ENCODE data around the gene ZNHIT3. TPM values are rescaled to one million over a fixed set of nuclear protein-coding genes. Genes with fewer than 3 reads are reported as not detected.

The ZNHIT3 gene
- total and polyA plus RNA-seq, 8 donors: 13.6 to 31.8 (median 16.8) TPM

GRCh38 chr17:36498155-36498554, 11.7 kb downstream of the ZNHIT3 start:
- Histone ChIP-seq H3K27me3 (no peaks in the 10 kb centered on the region), H3K4me1 (peaks cover 0 to 4% (median 0%) of the 10 kb centered on the region in 3 donors), H3K36me3 (peaks cover 0 to 49% (median 17%) of the 10 kb centered on the region in 3 donors), H3K4me3 (no peak overlapping the region), H3K27ac (no peak overlapping the region), H3K9me3 (no peaks in the 10 kb centered on the region)
- FAIRE-seq (no peak), DNase-seq (peak in 1 of 6 donors; percentile 39), ATAC-seq (no peak)
- intact Hi-C loops (cut with DNase I): no loop called here
- WGBS, 2 donors: 85 to 92% methylated on average over 9 of the region's 9 CpGs
- no peak for TF ChIP-seq CTCF (IDR thresholded peaks at IDR 0.05)

- FAIRE-seq (no peak), DNase-seq (peak in 1 of 6 donors; percentile 23), ATAC-seq (no peak)
- Histone ChIP-seq H3K27ac (no peak overlapping the region), H3K4me3 (no peak overlapping the region), H3K4me1 (peaks cover 0 to 4% (median 0%) of the 10 kb centered on the region in 3 donors), H3K27me3 (no peaks in the 10 kb centered on the region), H3K9me3 (no peaks in the 10 kb centered on the region), H3K36me3 (peaks cover 0 to 43% (median 15%) of the 10 kb centered on the region in 3 donors)
- WGBS, 2 donors: 69 to 77% methylated on average over 7 of the region's 7 CpGs
- no peak for TF ChIP-seq CTCF (IDR thresholded peaks at IDR 0.05)
- intact Hi-C loops (cut with DNase I): no loop called here
Measured at GRCh38 chr17:36498560-36499300, 12.2 kb downstream of the ZNHIT3 start.

GRCh38 chr17:36500745-36501225, 14.3 kb downstream of the ZNHIT3 start:
- peaks cover 0 to 38% (median 11%) of the 10 kb centered on the region in 3 donors for H3K36me3 ChIP-seq
- FAIRE-seq: no peak

GRCh38 chr17:36501351-36501750, 14.9 kb downstream of the ZNHIT3 start:
- peak in 1 of 4 donors; percentile 8 for ATAC-seq
- 91 to 100% methylated on average over 3 of the region's 3 CpGs for WGBS, 2 donors
- Histone ChIP-seq H3K27me3 (no peaks in the 10 kb centered on the region), H3K4me1 (no peaks in the 10 kb centered on the region), H3K36me3 (peaks cover 0 to 32% (median 11%) of the 10 kb centered on the region in 3 donors), H3K9me3 (no peaks in the 10 kb centered on the region), H3K4me3 (no peak overlapping the region), H3K27ac (no peak overlapping the region)
- TF ChIP-seq CTCF (IDR thresholded peaks at IDR 0.05): no peak
- intact Hi-C loops (cut with DNase I): loop anchor here in 1 of 3 donors (5.0 kb wide), 1 partner anchor 556 kb away; no protein-coding TSS in a partner anchor
- DNase-seq: peak in 1 of 6 donors; percentile 34
- no peak for FAIRE-seq

More at GRCh38 chr17:36500745-36501225, 14.3 kb downstream of the ZNHIT3 start:
- Histone ChIP-seq H3K4me3 (no peak overlapping the region), H3K4me1 (no peaks in the 10 kb centered on the region), H3K27ac (no peak overlapping the region), H3K27me3 (no peaks in the 10 kb centered on the region), H3K9me3 (no peaks in the 10 kb centered on the region)
- TF ChIP-seq CTCF (IDR thresholded peaks at IDR 0.05): no peak
- 91 to 93% methylated on average over 14 to 15 of the region's 15 CpGs for WGBS, 2 donors
- ATAC-seq (no peak), DNase-seq (no peak)
- intact Hi-C loops (cut with DNase I): loop anchor here in 1 of 3 donors (5.0 kb wide), 1 partner anchor 557 kb away; no protein-coding TSS in a partner anchor
